ENCODE measurements around the gene UNC93A. TPM values are rescaled to one million over a fixed set of nuclear protein-coding genes. Genes with fewer than 3 reads are reported as not detected.

The UNC93A gene
- total and polyA plus RNA-seq, 3 donors from 2014 or later = 0.39 TPM; not detected in 2

DNA sequence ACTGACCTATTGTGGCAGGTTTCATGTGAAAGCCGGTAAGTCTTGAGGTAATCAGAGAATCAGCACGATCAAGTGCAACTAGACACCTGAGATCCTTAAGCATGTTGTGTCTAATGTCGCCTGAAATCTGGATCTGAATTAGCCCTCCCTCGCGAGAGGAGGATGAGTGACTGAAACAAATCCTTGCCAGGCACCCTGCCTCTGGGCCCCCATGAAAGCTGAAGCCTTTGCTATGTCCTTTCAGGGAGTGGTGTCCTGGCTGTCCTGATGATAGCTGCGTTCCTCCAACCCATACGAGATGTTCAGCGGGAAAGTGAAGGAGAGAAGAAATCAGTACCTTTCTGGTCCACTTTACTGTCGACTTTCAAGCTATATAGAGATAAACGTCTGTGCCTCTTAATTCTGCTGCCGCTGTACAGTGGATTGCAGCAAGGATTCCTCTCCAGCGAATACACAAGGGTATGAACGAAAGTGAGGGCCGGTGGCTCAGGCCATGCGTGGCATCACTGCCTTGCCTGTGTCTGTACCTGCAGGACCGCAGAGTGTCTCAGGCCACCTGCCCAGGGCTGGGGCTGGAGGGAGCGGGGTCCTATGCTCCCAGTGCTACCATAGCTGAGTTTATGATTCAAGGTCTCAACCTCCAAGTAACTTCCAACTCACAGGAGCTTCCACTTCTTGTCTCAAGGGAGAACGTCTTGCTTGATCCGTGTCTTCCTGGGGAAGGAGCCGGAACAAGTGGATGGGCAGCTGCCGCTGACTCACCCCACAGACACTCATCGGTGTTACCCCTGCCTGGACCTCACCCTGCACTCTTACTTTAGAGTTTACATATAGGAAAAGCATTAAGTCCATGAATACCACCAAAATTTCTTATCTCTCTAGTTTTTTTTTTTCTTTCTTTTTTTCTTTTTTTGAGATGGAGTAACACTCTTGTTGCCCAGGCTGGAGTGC is 12.8 kb downstream of the UNC93A start:
- 89 to 90% methylated on average over 21 to 22 of the region's 22 CpGs for WGBS, 2 donors
- Histone ChIP-seq H3K27ac (no peak overlapping the region), H3K4me3 (no peak overlapping the region), H3K4me1 (no peaks in the 10 kb centered on the region), H3K9me3 (no peaks in the 10 kb centered on the region), H3K27me3 (no peaks in the 10 kb centered on the region), H3K36me3 (ENCODE audit: low read depth, missing control alignments) (no peaks in the 10 kb centered on the region)
- intact Hi-C loops (cut with DNase I; ENCODE audit: low total_unique reads) = no loop called here
- TF ChIP-seq POLR2A (IDR thresholded peaks at IDR 0.05) (no peak), CTCF (IDR thresholded peaks at IDR 0.05) (no peak)
- no peak for DNase-seq

DNA sequence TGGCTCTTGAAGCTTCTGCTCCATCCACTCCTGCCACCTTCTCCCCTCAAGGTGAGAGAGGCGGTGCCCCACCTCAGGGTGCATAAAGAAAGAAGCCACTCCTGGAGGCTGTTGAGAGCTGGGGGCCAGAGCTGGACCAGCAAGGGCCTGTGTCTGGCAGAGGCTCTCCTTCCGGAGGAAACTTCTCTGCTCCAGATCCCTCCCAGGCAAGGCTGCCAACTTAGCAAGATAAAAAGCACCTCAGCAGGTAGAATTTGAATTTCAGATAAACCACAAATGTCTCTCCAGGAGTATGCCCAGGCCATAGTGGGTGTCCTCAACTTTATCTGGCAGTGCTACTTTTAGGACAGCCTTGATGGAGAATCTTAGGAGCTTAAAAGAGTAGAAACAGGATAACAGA is 13.8 kb downstream of the UNC93A start:
- TF ChIP-seq POLR2A (IDR thresholded peaks at IDR 0.05) = no peak
- no peak for TF ChIP-seq CTCF (IDR thresholded peaks at IDR 0.05)
- no peak overlapping the region for H3K4me3 ChIP-seq
- intact Hi-C loops (cut with DNase I; ENCODE audit: low total_unique reads) = no loop called here
- no peaks in the 10 kb centered on the region for H3K4me1 ChIP-seq
- DNase-seq = no peak
- H3K36me3 ChIP-seq (ENCODE audit: low read depth, missing control alignments) = no peaks in the 10 kb centered on the region
- H3K27me3 ChIP-seq = no peaks in the 10 kb centered on the region
- H3K27ac ChIP-seq = no peak overlapping the region
- WGBS, 2 donors = 91 to 100% methylated on average over 2 of the region's 2 CpGs
- H3K9me3 ChIP-seq = no peaks in the 10 kb centered on the region

GRCh38 chr6:167305796-167306195 is 14.7 kb downstream of the UNC93A start:
- no peak overlapping the region for H3K27ac ChIP-seq
- no peak overlapping the region for H3K4me3 ChIP-seq
- H3K27me3 ChIP-seq = no peaks in the 10 kb centered on the region
- intact Hi-C loops (cut with DNase I; ENCODE audit: low total_unique reads) = no loop called here
- H3K36me3 ChIP-seq (ENCODE audit: low read depth, missing control alignments) = no peaks in the 10 kb centered on the region
- TF ChIP-seq CTCF (IDR thresholded peaks at IDR 0.05) = no peak
- TF ChIP-seq POLR2A (IDR thresholded peaks at IDR 0.05) = no peak
- H3K4me1 ChIP-seq = no peaks in the 10 kb centered on the region
- H3K9me3 ChIP-seq = no peaks in the 10 kb centered on the region
- DNase-seq = no peak
- WGBS, 2 donors = 76 to 96% methylated on average over 12 to 18 of the region's 18 CpGs

GRCh38 chr6:167306401-167306998 is 15.4 kb downstream of the UNC93A start:
- no peak for TF ChIP-seq CTCF (IDR thresholded peaks at IDR 0.05)
- no peak for TF ChIP-seq POLR2A (IDR thresholded peaks at IDR 0.05)
- H3K27me3 ChIP-seq = no peaks in the 10 kb centered on the region
- no peak overlapping the region for H3K4me3 ChIP-seq
- WGBS, 2 donors = 82 to 86% methylated on average over 15 of the region's 15 CpGs
- no peaks in the 10 kb centered on the region for H3K9me3 ChIP-seq
- H3K27ac ChIP-seq = no peak overlapping the region
- H3K4me1 ChIP-seq = no peaks in the 10 kb centered on the region
- intact Hi-C loops (cut with DNase I; ENCODE audit: low total_unique reads) = no loop called here
- DNase-seq = no peak
- H3K36me3 ChIP-seq (ENCODE audit: low read depth, missing control alignments) = no peaks in the 10 kb centered on the region
